Purkinje cell (primary cell): Measurements from ENCODE around the gene MBTD1. TPM values are rescaled to one million over a fixed set of nuclear protein-coding genes. Genes with fewer than 3 reads are reported as not detected.

Source experiments
- polyA plus RNA-seq: library from polyadenylated mRNA; unstranded; fragments of >200 nt; fragmentation: Nextera tagmentation; gene quantifications from 2 replicates; pipeline ENCODE4 v1.2.1, GENCODE V29; 2014

Gene MBTD1
- polyA plus RNA-seq: 2.0 and 3.1 TPM in 2 replicates

DNA sequence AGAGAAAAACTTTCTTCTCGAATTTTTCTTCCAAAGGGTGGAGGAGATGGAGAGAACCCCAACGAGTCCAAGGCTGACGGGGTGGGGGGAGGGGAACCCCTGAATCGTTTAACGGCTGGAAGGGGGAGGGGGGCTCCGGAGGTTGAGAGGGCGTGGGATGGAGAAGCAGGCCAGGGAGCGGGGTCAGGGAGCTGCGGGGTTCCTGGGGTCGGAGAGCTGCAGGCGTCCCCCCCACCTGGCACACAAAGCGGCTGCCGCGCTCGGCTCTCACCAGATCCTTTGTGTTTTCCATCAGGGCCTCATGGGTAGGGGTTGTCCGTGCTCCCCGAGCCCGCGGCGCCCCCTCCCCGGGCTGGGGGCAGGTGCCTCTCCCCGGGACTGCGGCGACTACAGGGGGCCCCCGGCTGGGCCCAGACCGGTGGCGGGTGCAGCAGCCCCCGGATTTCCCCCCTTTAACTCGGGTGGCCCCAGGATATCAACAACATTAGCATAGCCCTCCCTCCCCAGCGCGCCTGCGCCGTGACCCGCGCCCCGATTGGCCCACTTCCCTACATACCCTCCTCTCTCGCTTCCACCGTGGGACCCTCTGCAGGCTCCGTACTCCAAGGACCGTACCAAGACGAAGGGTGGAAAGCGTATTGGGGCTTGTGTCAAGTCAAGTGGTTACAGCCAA lies at the start of gene MBTD1:
Gene MBTD1, minus strand, starts transcription at position 486 of the 673 bp plus-strand sequence. CDS start 34,888 bp downstream, outside the sequence.

DNA sequence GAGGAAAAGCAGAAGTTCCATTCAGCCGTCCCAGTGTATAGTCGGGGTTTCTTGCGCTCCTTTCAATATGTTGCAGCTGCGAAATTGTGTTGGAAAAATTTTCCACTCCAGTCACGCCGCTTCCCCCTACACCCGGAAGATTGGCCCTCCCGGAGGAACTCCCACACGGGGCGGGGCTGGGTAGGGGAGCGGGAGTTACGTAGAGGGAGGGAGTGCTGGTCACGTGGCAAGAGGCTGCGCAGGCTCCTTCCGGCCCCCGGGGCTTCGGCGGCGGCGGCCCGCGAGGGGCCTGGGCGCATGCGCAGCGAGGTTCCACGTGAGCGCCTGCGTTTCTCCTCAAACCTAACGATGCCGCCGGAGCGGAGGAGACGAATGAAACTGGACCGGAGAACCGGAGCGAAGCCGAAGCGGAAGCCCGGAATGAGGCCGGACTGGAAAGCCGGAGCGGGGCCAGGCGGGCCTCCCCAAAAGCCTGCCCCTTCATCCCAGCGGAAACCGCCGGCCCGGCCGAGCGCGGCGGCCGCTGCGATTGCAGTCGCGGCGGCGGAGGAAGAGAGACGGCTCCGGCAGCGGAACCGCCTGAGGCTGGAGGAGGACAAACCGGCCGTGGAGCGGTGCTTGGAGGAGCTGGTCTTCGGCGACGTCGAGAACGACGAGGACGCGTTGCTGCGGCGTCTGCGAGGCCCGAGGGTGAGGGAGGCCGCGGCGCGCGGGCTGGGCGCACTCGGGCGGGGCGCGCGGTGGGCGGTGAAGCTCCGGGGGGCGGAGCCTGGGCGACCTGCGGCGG lies 581 bp upstream of the MBTD1 start, which contains the start of gene UTP18:
Gene UTP18, plus strand, starts transcription at position 310 of the 787 bp plus-strand sequence. Its CDS starts 39 bp downstream, at position 349.

DNA sequence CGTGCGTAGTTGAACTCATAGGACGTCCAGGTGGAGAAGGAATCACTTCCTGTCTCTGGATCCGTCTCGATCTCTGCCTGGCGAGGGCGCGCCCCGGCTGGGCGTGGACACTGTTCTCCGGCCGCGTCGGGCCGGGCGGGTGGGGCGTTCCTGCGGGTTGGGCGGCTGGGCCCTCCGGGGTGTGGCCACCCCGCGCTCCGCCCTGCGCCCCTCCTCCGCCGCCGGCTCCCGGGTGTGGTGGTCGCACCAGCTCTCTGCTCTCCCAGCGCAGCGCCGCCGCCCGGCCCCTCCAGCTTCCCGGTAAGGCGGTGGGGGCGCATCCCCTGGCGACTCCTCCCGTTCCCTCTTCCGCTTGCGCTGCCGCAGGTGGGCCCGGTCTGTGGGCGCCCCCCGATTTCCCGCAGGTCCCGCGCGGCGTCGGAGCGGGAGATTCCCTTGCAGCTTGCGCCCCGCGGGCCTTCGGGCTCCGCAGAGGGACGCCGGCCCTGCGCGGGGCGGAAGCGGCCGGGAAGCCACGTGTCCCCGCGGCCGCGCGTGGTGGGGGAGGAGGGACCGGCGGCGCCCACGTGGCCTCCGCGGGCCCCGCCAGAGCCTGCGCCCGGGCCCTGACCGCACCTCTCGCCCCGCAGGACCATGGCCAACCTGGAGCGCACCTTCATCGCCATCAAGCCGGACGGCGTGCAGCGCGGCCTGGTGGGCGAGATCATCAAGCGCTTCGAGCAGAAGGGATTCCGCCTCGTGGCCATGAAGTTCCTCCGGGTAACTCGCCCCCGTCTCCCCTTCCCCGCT lies 93.5 kb downstream of the MBTD1 start, which contains the start of gene NME2:
Gene NME2, plus strand, starts transcription at position 214 of the 789 bp plus-strand sequence. Its CDS starts 420 bp downstream, at position 634.

DNA sequence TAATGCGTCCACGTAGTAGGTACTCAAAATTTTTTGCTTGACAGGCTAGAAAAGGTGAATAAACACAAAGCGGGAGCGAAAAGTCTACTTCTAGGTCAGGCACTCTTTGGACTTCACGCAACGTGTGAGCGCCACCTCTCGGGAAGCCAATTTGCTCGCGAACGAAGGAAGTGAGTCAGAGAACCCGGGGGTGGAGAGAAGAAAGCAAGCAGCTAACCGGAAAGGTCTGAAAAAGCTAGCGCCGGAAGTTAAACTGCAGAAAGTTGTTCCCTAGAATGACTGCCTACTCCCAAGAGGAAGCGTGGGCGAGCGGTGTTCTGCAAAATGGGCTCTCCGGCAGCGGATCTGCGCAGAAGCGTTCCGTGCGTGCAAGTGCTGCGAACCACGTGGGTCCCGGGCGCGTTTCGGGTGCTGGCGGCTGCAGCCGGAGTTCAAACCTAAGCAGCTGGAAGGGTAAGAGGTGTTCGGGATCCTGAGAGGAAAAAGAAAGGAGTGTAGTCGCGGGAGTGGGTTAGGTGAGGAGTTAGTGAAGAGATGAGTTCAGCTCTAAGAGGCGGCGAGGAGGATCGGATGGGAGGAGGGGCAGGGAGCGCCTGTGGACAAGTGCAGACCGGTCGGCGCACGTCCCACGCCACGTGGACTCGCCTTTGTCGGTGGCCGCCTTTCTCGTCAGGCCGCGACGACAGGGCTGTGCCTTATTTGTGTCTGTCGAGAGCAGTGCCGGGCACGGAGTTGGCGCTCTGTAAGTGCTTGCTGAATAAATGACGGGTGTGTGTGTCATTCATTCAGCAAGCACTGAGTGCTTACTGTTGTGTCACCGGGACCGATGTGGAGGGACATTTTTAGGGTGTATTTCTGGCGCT lies 106.4 kb downstream of the MBTD1 start, which contains the start of gene NME1:
Gene NME1, plus strand, starts transcription at position 350 of the 863 bp plus-strand sequence. CDS start 2,096 bp downstream, outside the sequence.

Other genes with a start within 250 kb of the MBTD1 start
- gene SPAG9, start 139.2 kb downstream of the MBTD1 start, polyA plus RNA-seq: 57.1 and 109 TPM in 2 replicates
- gene NME1, start 106.5 kb downstream of the MBTD1 start, polyA plus RNA-seq: 521 and 548 TPM in 2 replicates
- gene NME2, start 93.6 kb downstream of the MBTD1 start, polyA plus RNA-seq: 23.5 and 51.9 TPM in 2 replicates
- 48.2 and 59.3 TPM in 2 replicates for gene UTP18, start 497 bp upstream of the MBTD1 start, polyA plus RNA-seq